K562 (cell line): ENCODE measurements around the gene PAK1IP1. TPM values are rescaled to one million over a fixed set of nuclear protein-coding genes. Genes with fewer than 3 reads are reported as not detected.
A peak's percentile ranks its signal among the peaks of the same experiment; 100 is the strongest.

ENCODE experiments used
- CEBPG ChIP-seq, 3 experiments: fragments of 200-800 bp in 1 of 3; sonication (Bioruptor generic) in 1 of 3; sonication (generic) in 1 of 3; formaldehyde crosslinking in 1 of 3; IDR thresholded peaks in 2 of 3; conservative IDR thresholded peaks in 1 of 3; 2 replicates each; pipeline versions ENCODE4 v1.6.1 to v1.8.0; 2016 to 2022; ENCODE audit warnings: missing compliant biosample characterization in 2 of 3, missing genetic modification characterization in 2 of 3, mild to moderate bottlenecking in 1 of 3, missing genetic modification reagents in 1 of 3
- KAT2B ChIP-seq: IDR thresholded peaks from one replicate; pipeline ENCODE4 v1.6.1; 2012; ENCODE audit warnings: low read depth, mild to moderate bottlenecking, control low read depth, inconsistent platforms, low read length, moderate library complexity
- MTA2 ChIP-seq: fragments of 450-650 bp; IDR thresholded peaks from 2 replicates; pipeline ENCODE4 v1.6.1; 2016; ENCODE audit warnings: low read depth
- NFYB ChIP-seq: IDR thresholded peaks from 2 replicates; pipeline ENCODE4 v1.6.1; 2011; ENCODE audit warnings: mild to moderate bottlenecking, moderate library complexity; ENCODE audit not compliant: insufficient read length; ENCODE audit errors: extremely low read depth
- PCBP2 ChIP-seq: fragments of 200-400 bp; formaldehyde crosslinking; IDR thresholded peaks from 2 replicates; pipeline ENCODE4 v1.6.1; 2018; ENCODE audit warnings: low read length, low read depth, mild to moderate bottlenecking, moderate library complexity; ENCODE audit not compliant: poor library complexity, severe bottlenecking
- PURB ChIP-seq: sonication (generic); formaldehyde crosslinking; IDR thresholded peaks from 2 replicates; pipeline ENCODE4 v1.9.0; 2021; ENCODE audit warnings: low read depth, mild to moderate bottlenecking, missing genetic modification reagents
- RAD21 ChIP-seq, 2 experiments: fragments of 250-450 bp in 1 of 2; fragments of 450-650 bp in 1 of 2; sonication (Bioruptor Pico) in 1 of 2; formaldehyde crosslinking in 1 of 2; IDR thresholded peaks in 1 of 2; conservative IDR thresholded peaks in 1 of 2; 2 replicates each; pipeline versions ENCODE4 v1.4.0 to v1.8.0; 2020 to 2022; ENCODE audit warnings: mild to moderate bottlenecking in 2 of 2, moderate library complexity in 1 of 2
- REST ChIP-seq, 2 experiments: fragments of 450-650 bp; formaldehyde crosslinking in 1 of 2; IDR thresholded peaks; 2 replicates each; pipeline versions ENCODE4 v1.4.0 to v1.6.1; 2014 to 2020; ENCODE audit warnings: mild to moderate bottlenecking in 2 of 2, borderline replicate concordance in 1 of 2, low read depth in 1 of 2
- SIN3A ChIP-seq, 2 experiments: fragments of 150-350 bp in 1 of 2; IDR thresholded peaks; 2 replicates each; pipeline ENCODE4 v1.6.1; 2011 to 2016; ENCODE audit warnings: borderline replicate concordance in 2 of 2, low read depth in 2 of 2, low read length in 2 of 2, mild to moderate bottlenecking in 2 of 2, moderate library complexity in 2 of 2; ENCODE audit not compliant: control insufficient read depth in 1 of 2
- SMARCA4 ChIP-seq: fragments of 450-650 bp; IDR thresholded peaks from 2 replicates; pipeline ENCODE4 v1.6.1; 2016
- SNRNP70 ChIP-seq: fragments of 200-400 bp; formaldehyde crosslinking; optimal IDR thresholded peaks from 2 replicates; pipeline ENCODE3; 2017; ENCODE audit warnings: low read depth, low read length
- ZFP1 ChIP-seq: fragments of 450-650 bp; formaldehyde crosslinking; IDR thresholded peaks from 2 replicates; pipeline ENCODE4 v1.4.0; 2020; ENCODE audit warnings: mild to moderate bottlenecking, mixed read lengths
- ZNF280A ChIP-seq: fragments of 450-650 bp; IDR thresholded peaks from 2 replicates; pipeline ENCODE4 v1.6.1; 2018; ENCODE audit warnings: mild to moderate bottlenecking, low read depth; ENCODE audit not compliant: partially characterized antibody
- ZNF766 ChIP-seq: fragments of 200-800 bp; sonication (Bioruptor generic); conservative IDR thresholded peaks from 2 replicates; pipeline ENCODE4 v1.6.1; 2016; ENCODE audit warnings: missing genetic modification characterization, missing compliant biosample characterization
- polyA plus RNA-seq, 8 experiments: library from polyadenylated mRNA; depleted of rRNA in 4 of 8; stranded (reverse) in 5 of 8; unstranded in 3 of 8; fragments of >200 nt; fragmentation: Nextera tagmentation in 2 of 8; fragmentation: Illumina TruSeq in 1 of 8; extraction: Ambion mirVana in 2 of 8; extraction: Trizol in 1 of 8; gene quantifications; 2 replicates each; pipeline versions ENCODE4 v1.2.1 to v1.2.3, GENCODE V29; 2011 to 2014; ENCODE audit warnings: inconsistent platforms in 1 of 8, missing spikeins in 1 of 8
- total RNA-seq, 7 experiments: library from RNA; depleted of rRNA in 6 of 7; stranded (reverse); fragments of >200 nt in 6 of 7; fragmentation: Illumina TruSeq in 2 of 7; extraction: Trizol in 2 of 7; gene quantifications; 2 replicates each; pipeline versions ENCODE4 v1.2.1 to v1.2.3, GENCODE V29; 2011 to 2021; ENCODE audit warnings: low replicate concordance in 1 of 7

PAK1IP1 gene
- total and polyA plus RNA-seq, 9 of the 15 experiments (the other 6 are each of a cell fraction or from before 2014, with no cell fraction given) = 50.0 to 200 (median 87.0) TPM

- TF ChIP-seq REST (IDR thresholded peaks at IDR 0.05; ENCODE audit: borderline replicate concordance) = 0 out of 2 replicates have a peak, but pooled peaks have one; percentile 45
- TF ChIP-seq REST (CRISPR knock-in tag; IDR thresholded peaks at IDR 0.05; ENCODE audit: low read depth) = peak; percentile 67; the same call in 1 of the 2 replicates
- TF ChIP-seq RAD21 (CRISPR knock-in tag; conservative IDR thresholded peaks at IDR 0.05 in 1 of 2, IDR thresholded peaks at IDR 0.05 in 1 of 2) = peak; percentile 34 to 38; a peak in 3 of 4 replicates
- no peak for TF ChIP-seq PURB
- TF ChIP-seq SNRNP70 = no peak
- peak; percentile 65; the same call in 1 of the 2 replicates for TF ChIP-seq ZNF766
- TF ChIP-seq ZFP1 (CRISPR knock-in tag) = no peak
- peak; percentile 99 for TF ChIP-seq SIN3A (IDR thresholded peaks at IDR 0.05; ENCODE audit: borderline replicate concordance in 2 of 2, control insufficient read depth in 1 of 2, low read depth in 2 of 2, low read length in 2 of 2)
- peak; percentile 39; the same call in 1 of the 2 replicates for TF ChIP-seq SMARCA4
- TF ChIP-seq CEBPG (CRISPR knock-in tag; IDR thresholded peaks at IDR 0.05) = no peak
- TF ChIP-seq CEBPG (tag; conservative IDR thresholded peaks at IDR 0.05 in 1 of 2, IDR thresholded peaks at IDR 0.05 in 1 of 2) = 0 out of 4 replicates have a peak, but pooled peaks of 1 of the 2 experiments have one; percentile 25
- no peak for TF ChIP-seq PCBP2
- no peak for TF ChIP-seq MTA2
- no peak for TF ChIP-seq KAT2B
- TF ChIP-seq ZNF280A = no peak
- no peak for TF ChIP-seq NFYB
Measured at GRCh38 chr6:10694302-10695085, at the start of gene PAK1IP1, which contains the start of gene C6orf52 (continued).
